HFF-Myc (cell line): ENCODE results near the gene MAP3K3.

Experiments used
- DNase-seq: peaks from one replicate; pipeline ENCODE4 v3.0.0-alpha.2; 2011; ENCODE audit warnings: low read depth; ENCODE audit errors: extremely low read depth
- H3K4me3 ChIP-seq: replicated peaks from 2 replicates; pipeline ENCODE4 v1.5.1; 2011; ENCODE audit warnings: low read depth, mild to moderate bottlenecking, control low read depth, low read length
- CTCF ChIP-seq: IDR thresholded peaks from 2 replicates; pipeline ENCODE4 v1.5.1; 2012; ENCODE audit warnings: mild to moderate bottlenecking, low read depth, low read length, control low read depth; ENCODE audit errors: missing control alignments

The MAP3K3 gene

DNA sequence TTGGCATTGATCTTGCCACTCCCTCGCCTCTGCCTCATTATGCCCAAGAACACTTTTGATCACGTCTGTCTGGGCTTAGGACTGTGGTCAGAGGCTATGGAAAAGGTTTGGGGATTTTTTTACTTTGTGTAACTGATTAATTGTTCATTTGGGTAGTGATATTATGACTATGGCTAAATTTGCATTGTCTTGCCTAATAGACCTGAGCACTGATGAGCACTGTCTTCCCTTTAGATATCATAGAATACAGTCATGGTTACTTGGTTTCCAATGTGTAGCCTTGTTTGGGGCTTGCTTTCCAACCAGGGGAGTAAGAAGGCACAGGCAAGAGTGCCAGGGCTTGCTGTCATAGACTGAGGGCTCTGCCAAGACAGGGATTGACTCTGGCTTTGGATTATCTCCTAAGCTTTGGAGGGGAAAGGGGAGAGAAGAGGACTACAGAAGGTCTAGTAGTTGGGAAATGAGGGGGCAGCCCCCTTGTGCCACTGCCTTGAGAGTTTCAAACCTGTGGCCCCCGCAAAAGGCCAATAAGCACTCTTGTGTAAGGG lies 64.0 kb downstream of the MAP3K3 start:
- no peak for DNase-seq
- H3K4me3 ChIP-seq, result no peak overlapping the region
- TF ChIP-seq CTCF, result no peak

- TF ChIP-seq CTCF, result no peak
- no peak for DNase-seq
- H3K4me3 ChIP-seq, result no peak overlapping the region
Observed at GRCh38 chr17:63688396-63689020, 66.3 kb downstream of the MAP3K3 start.

- no peak for TF ChIP-seq CTCF
- H3K4me3 ChIP-seq, result no peak overlapping the region
- no peak for DNase-seq
Observed at GRCh38 chr17:63689479-63689878, 67.3 kb downstream of the MAP3K3 start.

DNA sequence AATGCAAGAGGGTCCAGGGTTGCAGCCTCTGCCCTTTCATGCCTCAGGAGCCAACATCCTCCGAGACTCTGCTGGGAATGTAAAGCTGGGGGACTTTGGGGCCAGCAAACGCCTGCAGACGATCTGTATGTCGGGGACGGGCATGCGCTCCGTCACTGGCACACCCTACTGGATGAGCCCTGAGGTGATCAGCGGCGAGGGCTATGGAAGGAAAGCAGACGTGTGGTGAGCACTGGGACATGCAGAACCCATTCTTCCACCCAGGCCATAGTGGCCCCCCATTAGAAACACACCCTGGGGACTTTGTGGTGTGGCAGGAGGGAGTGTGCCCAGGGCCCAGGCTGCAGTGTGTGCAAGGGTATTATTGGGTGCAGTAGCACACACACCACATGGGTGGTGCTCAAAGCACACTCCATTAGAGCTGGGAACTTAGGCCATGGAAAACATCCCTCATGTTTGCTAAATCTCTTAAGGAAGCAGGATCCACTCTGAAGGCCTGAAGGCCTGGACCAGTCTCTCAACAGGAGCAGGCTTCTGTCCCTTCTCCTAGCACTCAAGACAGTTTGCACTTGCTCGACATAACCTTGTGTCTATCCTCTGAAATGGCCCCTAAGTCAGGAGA lies 70.1 kb downstream of the MAP3K3 start:
- H3K4me3 ChIP-seq, result no peak overlapping the region
- DNase-seq, result no peak
- no peak for TF ChIP-seq CTCF

- DNase-seq, result no peak
- no peak overlapping the region for H3K4me3 ChIP-seq
- no peak for TF ChIP-seq CTCF
Observed at GRCh38 chr17:63693411-63694113, 71.3 kb downstream of the MAP3K3 start.

DNA sequence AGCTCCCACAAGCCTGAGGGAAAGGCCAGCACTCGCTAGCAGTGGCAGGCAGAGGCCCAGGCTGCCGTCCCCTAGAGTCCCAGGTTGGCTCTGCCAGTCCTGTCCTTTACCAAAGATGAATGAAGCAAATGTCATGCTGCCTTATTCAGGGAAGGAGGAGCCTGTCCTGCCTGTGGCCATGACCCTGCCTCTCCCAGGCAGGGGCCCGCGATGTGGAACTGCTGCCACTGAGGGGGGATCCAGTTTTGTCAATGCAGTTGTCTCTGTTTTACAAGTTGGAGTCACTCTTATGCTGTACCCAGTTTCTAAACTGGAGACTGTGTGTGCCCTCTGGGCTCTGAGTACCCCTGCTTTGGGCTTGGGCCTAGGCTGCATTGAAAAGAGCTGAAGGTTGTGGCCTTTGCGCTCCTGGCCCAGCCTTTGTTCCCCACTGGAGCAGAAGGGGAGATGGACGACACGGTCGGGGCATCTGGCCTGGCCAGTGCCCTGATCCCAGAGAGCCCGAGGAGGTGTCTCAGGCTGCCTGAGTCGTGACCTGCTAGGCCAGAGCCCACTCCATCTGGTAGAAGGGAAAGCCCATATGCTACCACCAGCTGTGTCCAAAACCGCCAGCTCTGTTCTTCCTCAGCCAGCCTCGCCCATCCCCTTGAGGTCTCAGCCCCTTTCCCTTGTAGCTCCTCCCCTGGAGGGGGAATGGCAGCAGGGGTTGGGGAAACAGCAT lies 72.2 kb downstream of the MAP3K3 start:
- no peak overlapping the region for H3K4me3 ChIP-seq
- DNase-seq, result no peak
- TF ChIP-seq CTCF, result no peak
